ENCODE results near the gene FOXO6.

GRCh38 chr1:41370756-41371420, 9.7 kb downstream of the FOXO6 start:
- TF ChIP-seq MBD4 (IDR thresholded peaks at IDR 0.05; ENCODE audit: borderline replicate concordance, low read length) (no peak), EZH2 (conservative IDR thresholded peaks at IDR 0.05; ENCODE audit: low read depth, low read length) (no peak), ZNF547 (CRISPR knock-in tag; IDR thresholded peaks at IDR 0.05) (no peak)

Measured in HepG2 (cell line).